NCI-H1092 (cell line): Measurements from ENCODE around the gene MDN1.
A peak's percentile ranks its signal among the peaks of the same experiment; 100 is the strongest.
"Not testable (repeated sequence)": the region's sequence is repeated elsewhere in the genome, so short reads cannot be mapped to it uniquely, and the experiment has no call there.

Experiments used
- DNase-seq: peaks from one replicate; lab custom pipeline; 2025; lab: John Stamatoyannopoulos, UW

MDN1 gene

DNA sequence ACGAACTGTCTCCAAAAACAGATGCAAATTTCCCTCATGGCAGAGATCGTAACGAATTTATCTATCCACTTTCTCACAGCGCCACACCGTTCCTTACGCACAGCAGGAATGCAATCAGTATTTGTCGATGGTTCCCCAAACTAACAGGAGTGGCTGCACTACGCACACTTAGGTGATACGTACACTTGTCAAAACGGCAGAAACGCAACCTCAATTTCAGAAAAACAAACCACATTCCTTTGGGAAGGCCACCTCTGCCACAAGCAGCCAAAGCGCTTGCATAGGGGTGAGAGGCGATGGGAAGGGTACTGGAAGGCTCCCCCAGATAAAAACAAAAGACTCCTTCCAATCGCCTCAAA, 638 bp downstream of the MDN1 start:
- DNase-seq = no peak

DNA sequence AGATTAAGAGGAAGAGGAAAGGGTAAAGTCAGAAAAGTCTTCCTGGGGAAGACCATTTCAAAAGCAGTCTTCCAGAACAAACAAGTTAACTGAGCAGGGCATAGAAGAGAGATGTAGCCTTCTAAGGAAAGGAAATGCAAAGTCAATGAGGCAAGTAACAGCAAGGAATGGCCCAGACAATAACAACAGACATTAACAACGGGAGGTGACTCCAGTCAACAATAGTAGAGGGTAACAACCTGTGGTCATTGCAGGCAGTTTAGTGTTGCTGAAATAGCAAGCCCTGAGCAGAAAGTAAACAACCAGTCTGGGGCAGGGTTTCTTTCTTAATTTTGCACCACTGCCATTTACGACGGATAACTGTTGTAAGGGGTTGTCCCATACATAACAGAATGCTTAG, 2.1 kb downstream of the MDN1 start:
- DNase-seq = no peak

DNA sequence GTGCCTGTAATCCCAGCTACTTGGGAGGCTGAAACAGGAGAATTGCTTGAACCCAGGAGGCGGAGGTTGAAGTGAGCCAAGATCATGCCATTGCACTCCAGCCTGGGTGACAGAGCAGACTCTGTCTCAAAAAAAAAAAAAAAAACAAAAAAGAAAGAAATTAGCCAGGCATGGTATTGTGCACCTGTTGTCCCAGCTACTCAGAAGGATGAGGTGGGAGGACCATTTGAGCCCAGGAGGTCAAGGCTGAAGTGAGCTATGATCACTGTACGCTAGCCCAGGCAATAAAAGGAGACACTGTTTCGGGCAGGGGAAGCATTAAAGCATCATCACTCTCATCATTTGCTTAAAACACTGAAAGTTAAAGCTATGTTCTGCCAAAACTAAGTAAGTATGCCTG, 6.2 kb downstream of the MDN1 start:
- not testable (repeated sequence) for DNase-seq

GRCh38 chr6:89807581-89807980, 12.0 kb downstream of the MDN1 start:
- no peak for DNase-seq

DNA sequence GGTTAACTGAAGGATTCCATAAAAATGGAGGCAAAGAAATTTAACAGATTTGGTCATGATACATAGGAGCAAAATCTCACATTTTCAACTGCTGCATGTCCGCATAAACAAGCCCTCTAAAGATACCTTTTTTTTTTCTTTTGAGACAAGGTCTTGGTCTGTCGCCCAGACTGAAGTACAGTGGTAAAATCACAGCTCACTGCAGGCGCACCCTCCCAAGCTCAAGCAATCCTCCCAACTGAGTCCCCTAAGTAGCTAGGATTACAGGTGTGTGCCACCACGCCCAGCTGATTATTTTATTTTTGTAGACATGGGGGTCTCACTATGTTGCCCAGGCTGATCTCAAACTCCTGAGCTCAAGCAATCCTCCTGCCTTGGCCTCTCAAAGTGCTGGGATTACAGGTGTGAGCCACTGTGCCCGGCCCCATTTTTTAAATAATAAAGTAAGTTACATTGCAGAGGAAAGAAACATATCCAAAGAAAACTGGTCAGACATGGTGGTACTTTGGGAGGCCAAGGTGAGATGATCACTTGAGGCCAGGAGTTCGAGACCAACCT, 13.7 kb downstream of the MDN1 start:
- DNase-seq = no peak

- no peak for DNase-seq
Measured at GRCh38 chr6:89803271-89803670, 16.3 kb downstream of the MDN1 start.

- no peak for DNase-seq
Measured at GRCh38 chr6:89799756-89800155, 19.8 kb downstream of the MDN1 start.

DNA sequence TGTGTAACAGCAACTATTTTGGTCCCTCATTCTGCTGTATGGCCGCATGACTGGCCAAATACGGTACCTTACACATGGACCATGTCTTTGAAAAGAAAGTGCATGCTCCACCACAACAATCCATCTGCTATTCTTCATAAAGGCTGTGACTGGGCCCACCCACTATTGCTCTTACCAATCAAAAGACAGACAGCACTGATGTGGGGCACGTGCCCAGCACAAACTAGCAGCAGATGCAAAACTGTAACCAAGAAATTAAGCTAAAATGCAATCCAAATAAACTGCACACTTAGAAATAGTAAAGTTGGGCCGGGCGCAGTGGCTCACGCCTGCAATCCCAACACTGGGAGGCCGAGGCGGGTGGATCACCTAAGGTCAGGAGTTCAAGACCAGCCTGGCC, 20.5 kb downstream of the MDN1 start:
- DNase-seq = no peak

DNA sequence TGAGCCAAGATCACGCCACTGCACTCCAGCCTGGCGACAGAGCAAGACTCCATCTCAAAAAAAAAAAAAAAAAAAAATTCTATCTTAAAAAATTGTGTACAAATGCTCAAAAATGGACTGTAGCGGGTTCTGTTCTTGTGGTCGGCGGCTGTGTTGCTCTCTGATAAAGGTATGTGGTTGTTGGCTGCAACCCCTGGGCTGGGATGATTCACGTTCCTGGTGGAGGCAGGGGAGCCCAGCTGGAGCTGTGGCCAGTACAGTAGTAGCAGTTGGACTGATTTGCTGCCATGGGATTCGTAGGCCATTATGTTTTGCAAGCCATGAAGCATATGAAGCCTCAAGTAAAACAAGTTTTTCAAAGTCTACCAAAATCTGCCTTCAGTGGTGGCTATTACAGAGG, 22.3 kb downstream of the MDN1 start:
- DNase-seq = no peak

DNA sequence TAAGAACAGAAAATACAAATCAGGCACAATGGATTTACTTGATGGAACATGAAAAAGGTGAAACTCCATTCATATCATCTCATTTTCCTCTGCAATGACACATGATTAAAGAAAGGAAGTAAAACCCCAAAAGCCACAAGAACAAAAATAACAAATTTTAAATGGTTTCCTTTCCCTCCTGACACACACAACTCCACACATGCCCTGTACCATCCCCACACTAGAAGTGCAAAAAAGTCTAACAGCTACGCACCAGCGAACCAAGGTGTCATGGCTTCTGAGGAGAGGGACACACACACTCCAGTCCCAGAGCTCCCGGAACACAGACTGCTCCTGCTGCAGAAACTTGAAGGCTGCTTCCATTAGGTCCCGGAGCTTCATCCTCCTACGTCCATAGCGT, 25.3 kb downstream of the MDN1 start:
- no peak for DNase-seq

- DNase-seq = no peak
Measured at GRCh38 chr6:89793586-89793985, 26.0 kb downstream of the MDN1 start.

GRCh38 chr6:89792881-89793280, 26.7 kb downstream of the MDN1 start:
- peak; percentile 2 for DNase-seq

DNA sequence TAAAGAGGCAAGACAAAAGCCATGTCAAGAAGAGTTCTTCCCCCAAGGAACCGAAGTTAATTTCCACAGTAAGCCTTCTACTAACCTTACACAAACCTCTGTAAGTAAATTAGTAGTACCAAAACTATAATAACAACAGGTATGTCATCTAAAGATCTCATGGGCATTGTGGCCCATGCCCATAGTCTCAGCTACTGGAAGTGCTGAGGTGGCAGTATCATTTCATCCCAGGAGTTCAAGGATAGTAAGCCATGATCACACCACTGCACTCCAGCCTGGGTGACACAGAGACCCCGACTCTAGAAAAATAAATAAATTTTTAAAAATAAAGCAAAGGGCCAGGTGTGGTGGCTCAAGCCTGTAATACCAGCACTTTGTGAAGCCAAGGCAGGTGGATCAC, 29.2 kb downstream of the MDN1 start:
- DNase-seq = no peak

DNA sequence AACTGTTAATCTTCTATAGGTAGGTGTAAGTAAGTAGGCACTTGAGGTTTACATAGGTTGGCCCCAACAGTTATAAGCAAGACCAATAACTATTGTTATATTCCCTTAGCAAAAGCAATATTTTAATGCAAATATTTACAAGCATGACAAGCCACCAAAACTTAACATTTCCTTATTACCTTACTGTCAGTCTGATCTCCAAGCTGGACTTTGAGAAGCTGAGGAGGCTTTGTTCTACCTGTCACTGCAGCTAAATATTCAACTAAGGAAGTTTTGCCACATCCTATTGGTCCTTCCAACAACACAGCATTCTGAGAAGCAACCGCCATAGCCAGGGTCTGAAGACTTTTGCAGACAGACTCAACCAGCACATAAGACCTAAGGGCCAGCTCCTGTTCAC, 29.6 kb downstream of the MDN1 start:
- DNase-seq = no peak

DNA sequence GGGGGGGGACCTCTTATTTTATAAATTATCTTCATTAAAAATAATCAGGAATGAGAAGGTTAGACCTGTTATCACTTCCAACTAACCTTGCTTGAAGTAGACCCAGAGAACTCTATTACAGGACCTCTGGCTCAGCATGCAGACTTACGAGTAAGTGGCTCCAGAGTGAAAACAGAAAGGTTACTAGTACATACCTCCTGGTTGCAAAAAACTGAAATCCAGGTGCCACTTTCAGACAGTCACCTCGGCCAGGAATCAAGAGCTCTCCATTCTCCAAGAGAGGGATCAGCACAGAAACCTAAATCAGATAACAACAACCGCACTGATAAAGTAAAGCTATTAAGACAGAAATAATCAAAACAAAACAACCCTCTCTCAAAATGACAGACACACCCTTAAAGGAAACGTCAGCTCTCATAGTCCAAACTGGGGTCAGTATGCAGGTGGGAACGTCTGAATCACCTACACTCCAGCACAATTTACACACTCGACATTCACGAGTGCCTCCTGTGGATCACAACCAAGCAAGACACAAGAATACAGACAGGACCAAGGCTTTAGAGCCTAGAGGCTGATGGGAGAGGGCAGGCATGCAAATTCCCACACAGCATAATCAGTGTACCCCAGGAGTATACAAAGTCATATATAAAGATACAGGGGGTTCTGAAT, 31.8 kb downstream of the MDN1 start:
- DNase-seq = no peak

DNA sequence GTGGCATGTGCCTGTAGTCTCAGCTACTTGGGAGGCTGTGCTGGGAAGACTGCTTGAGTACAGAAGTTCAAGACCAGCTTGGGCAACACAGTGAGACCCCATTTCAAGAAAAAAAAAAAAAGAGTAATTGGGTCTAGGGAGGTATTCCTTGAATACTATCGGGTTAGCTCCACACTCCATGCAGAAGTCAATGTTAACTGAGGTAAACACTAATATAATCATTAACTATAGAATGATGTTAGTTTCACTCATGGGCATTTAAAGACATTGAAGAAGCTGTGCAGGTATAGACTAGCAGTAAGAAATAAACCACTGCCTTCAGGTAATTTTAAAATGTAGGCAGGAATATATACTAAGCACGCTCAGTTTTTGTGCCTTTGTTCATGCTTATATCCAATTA, 32.6 kb downstream of the MDN1 start:
- no peak for DNase-seq

GRCh38 chr6:89784838-89785237, 34.8 kb downstream of the MDN1 start:
- DNase-seq = no peak

GRCh38 chr6:89783293-89783692, 36.3 kb downstream of the MDN1 start:
- not testable (repeated sequence) for DNase-seq

- no peak for DNase-seq
Measured at GRCh38 chr6:89782222-89782621, 37.4 kb downstream of the MDN1 start.

DNA sequence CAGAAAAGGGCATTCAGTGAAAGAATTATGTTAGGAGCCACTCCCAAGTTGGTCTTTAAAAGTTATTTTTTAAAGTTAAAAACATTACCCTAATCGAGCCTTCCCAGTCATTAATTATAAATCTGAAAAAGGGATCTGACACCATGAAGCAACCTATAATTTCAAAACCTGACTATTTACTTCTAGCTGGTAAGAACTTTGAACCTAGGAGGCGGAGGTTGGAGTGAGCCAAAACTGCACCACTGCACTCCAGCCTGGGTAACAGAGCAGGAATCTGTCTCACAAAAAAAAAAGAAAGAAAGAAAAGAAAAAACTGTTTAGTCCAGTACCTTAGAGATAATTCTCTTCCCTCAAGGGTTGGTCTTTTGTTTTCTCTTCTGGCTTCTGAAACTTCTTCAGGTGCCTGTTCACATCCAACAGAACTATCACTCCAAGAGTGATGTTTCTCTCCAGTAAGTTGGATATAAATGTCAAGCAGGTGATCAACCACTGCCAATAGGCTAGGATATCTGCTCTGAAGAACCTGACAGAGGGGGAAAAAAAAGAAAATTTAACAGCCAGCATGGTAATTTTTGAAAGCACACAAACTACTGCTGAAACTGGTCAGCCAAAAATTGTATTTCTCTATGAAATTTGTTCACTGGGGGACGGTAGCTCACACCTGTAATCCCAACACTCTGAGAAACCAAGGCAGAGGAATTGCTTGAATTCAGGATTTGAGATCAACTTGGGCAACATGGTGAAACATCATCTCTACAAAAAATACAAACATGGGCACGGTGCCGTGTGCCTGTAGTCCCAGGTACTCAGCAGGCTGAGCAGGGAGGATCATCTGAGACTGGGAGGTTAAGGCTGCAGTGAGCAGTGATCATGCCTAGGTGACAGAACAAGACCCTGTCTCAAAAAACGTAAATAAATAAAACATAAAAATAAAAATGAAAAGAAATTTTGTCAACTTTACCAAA, 38.2 kb downstream of the MDN1 start:
- no peak for DNase-seq

DNA sequence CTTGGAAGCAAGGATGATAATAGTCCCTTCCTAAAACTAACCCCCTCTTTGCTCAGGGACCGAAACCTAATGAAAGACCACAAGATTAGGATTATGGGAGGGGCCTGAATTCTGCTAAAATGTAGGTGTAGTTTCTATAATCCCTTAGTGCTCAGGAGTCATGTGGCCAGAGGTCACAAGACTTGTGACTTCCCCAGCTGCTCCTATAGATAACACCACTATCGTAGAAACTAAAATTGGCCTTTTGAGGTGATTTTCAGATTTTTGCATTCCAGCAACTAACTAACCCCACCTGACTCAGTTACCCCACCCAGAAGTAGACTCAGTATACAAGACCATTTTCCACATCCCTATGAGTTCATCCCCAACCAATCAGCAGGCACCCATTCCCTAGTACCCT, 42.1 kb downstream of the MDN1 start:
- DNase-seq = no peak

GRCh38 chr6:89776583-89777233, 42.9 kb downstream of the MDN1 start:
- DNase-seq = no peak

DNA sequence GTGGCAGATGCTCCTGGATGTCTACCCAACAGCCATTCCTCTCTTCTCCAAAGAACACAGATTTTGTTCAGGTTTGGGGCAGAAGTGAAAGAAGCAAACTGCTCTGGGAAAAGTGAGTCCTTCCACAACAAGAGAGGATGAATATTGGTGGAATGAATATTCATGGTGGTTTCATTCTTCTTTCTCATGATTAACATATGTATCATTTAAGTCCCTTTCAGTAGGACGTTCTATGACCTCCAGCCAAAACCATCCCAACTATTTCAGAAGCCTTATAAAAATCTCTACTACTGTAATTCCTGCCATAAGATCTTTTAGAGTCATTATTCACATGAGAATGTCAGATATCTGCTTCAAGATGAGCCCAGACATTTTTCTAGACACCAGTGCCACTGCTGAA, 44.4 kb downstream of the MDN1 start:
- no peak for DNase-seq
